Omental fat pad (tissue), 4 donors: ENCODE results near the gene FILIP1. TPM values are rescaled to one million over a fixed set of nuclear protein-coding genes. Genes with fewer than 3 reads are reported as not detected.

Experiments
- ATAC-seq: fragments of 150-250 bp; one replicate; pipeline ENCODE4 v1.9.1; 2016; ENCODE audit warnings: mild to moderate bottlenecking, moderate library complexity; ENCODE audit not compliant: low FRiP score
- DNase-seq: peaks from one replicate; pipeline ENCODE4 v3.0.0-alpha.2; 2019; ENCODE audit warnings: low spot score
- total RNA-seq, 4 donors: library from RNA; depleted of rRNA; stranded (reverse); fragments of >200 nt; gene quantifications; one replicate each; pipeline ENCODE4 v1.1.0, GENCODE V29; 2016
- TF ChIP-seq, protein P1 (sequence below), 3 donors: fragments of 450-650 bp; IDR thresholded peaks; one replicate each; pipeline ENCODE4 v1.5.1; 2016 to 2017; ENCODE audit warnings: antibody characterized with exemption in 3 of 3, mild to moderate bottlenecking in 3 of 3, moderate library complexity in 2 of 3

The FILIP1 gene
- total RNA-seq, 4 donors from 2014 or later = 3.0 to 15.9 (median 5.7) TPM

DNA sequence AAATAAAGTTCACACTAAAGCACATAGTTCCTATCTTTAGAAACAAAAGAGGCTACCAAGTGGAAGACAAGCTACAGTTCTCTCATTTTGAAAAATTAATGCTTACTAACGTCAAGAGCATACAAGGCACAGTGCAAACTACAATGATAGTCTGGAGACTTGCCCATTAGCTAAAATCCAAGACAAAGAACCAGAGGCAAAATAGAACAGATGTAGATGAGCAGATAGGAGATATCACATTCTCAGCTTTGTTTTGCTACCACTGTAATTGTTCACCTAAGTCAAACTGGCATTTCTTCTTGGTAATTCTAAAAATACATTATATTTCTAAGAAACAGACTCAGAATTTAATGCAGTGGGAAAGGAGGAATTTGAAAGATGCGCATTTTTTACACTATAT lies 214.2 kb downstream of the FILIP1 start:
- TF ChIP-seq, protein P1, sequence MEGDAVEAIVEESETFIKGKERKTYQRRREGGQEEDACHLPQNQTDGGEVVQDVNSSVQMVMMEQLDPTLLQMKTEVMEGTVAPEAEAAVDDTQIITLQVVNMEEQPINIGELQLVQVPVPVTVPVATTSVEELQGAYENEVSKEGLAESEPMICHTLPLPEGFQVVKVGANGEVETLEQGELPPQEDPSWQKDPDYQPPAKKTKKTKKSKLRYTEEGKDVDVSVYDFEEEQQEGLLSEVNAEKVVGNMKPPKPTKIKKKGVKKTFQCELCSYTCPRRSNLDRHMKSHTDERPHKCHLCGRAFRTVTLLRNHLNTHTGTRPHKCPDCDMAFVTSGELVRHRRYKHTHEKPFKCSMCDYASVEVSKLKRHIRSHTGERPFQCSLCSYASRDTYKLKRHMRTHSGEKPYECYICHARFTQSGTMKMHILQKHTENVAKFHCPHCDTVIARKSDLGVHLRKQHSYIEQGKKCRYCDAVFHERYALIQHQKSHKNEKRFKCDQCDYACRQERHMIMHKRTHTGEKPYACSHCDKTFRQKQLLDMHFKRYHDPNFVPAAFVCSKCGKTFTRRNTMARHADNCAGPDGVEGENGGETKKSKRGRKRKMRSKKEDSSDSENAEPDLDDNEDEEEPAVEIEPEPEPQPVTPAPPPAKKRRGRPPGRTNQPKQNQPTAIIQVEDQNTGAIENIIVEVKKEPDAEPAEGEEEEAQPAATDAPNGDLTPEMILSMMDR (IDR thresholded peaks at IDR 0.05) = no peak

DNA sequence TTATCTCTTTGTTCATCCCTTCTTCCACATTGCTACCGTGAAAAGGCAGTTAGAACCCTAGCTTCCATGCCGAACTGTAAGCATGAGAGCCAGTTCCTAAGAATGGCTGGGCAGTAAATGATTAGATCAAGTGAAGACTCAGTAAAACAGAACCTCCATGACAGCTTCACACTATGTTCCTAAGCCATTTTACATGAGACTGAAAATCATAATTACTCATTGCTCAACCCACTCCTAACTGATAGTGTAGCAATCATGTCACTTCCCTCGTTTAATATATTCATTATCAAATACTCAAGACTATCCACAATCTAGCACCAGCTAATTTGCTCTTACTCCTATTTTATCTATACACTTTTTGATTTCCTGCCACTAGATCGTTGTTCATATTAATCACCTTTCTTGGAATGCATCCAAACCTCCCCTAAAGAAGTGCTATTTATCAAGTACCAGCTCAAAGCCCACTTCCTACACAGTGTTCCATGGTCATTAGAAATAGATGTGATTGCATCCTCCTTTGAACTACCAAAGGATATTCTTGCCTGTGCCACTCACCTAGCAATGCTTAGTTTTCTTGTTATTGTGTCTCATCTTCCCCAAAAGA lies 215.0 kb downstream of the FILIP1 start:
- DNase-seq = no peak
- TF ChIP-seq, protein P1 (IDR thresholded peaks at IDR 0.05) = no peak
- peak; percentile 15 for ATAC-seq

More for the DNA sequence above, 214.2 kb downstream of the FILIP1 start:
- no peak for DNase-seq
- no peak for ATAC-seq

DNA sequence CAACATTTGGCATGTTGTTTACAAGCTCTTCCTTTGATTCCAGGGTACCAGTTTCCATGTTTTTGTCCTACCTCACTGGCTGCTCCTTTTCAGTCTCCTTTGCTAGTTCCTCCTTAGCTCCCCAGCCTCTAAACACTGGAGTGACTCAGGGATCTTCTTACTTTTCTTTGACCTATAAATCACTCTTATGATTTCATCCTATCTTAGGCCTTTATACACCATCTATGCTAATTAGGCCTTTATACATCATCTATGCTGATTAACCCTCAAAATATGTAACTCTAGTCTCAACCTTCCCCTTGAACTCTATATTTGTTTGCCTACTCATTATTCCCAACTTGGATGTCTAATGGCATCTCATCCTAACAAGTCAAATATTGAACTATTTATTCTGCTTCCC lies 218.5 kb downstream of the FILIP1 start:
- no peak for DNase-seq
- peak; percentile 61 for ATAC-seq
- TF ChIP-seq, protein P1 (IDR thresholded peaks at IDR 0.05) = no peak

DNA sequence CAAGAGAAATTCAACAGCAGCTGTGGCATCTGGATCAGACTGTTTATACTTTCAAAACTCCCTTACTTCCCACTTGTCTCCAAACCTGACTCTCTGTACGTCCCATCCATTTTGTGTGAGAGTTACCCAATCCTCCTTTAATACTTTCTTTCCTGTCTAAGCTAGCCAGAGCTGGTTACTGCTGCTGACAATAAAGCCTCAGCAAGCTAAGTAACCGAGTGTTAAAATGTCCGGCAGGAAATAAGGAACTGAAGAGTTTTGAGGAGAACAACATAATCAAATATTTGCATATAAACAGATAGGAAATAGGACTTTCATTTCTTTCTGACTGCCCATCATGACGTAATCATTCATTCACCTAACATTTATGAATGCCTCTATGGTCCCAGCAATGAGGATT lies 220.6 kb downstream of the FILIP1 start:
- TF ChIP-seq, protein P1 (IDR thresholded peaks at IDR 0.05) = no peak
- ATAC-seq (no peak), DNase-seq (no peak)

DNA sequence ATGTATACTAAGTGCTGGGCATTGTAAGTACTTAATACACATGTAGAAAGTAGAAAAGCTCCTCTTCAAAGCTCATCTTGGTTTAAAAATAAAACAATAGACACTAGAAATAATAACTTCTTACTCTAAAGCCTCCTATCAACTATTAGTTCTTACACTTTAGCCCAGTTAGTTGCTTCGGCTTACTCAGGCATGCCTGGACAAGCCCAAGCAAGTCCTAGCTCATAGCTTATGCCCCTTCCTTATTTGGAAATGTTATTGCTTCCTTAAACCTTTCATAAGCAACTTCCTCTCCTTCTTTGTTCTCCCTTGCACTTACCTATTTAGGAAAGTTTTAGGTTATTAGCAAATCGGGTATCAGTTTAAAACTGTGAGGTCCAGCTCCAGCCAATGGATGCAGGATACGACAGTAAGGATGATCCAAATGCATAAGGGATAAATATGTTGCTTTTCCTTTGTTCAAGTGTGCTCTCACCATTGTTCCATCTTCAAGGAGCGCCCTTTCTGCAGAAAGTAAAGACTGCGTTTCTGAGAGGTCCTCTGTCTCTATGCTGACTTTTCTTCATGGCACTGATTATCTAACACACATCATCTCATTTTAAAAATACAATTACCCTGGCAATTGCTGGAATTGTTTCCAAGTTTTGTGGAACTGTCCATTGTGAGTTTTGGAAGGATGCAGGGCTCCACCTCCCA lies 221.3 kb downstream of the FILIP1 start:
- DNase-seq (no peak), ATAC-seq (no peak)
- TF ChIP-seq, protein P1 (IDR thresholded peaks at IDR 0.05) = no peak

DNA sequence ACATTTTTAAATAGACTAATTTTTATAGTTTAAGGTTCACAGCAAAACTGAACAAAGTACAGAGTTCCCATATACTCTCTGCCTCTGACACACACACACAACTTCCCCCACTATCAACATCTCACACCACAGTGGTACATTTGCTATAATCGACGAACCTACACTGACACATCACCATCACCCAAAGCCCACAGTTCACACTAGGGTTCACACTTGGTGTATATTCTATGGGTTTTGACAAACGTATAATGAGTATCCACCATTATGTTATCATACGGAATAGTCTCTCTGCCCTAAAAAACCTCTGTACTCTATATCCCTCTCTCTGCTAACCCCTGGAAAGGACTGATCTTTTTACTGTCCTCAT lies 224.6 kb downstream of the FILIP1 start:
- no peak for ATAC-seq
- TF ChIP-seq, protein P1 (IDR thresholded peaks at IDR 0.05) = no peak
- no peak for DNase-seq
